Activated CD8-positive, alpha-beta T cell treated with anti-CD3 and anti-CD28 coated beads for 36 hours (primary cell): Measurements from ENCODE around the gene HSD17B1. TPM values are rescaled to one million over a fixed set of nuclear protein-coding genes. Genes with fewer than 3 reads are reported as not detected.

Experiments used
- ATAC-seq: fragments of 200-7000 bp; cut with Tn5 transposase; one replicate; pipeline ENCODE4 v1.10.0; 2021; ENCODE audit warnings: mild to moderate bottlenecking, moderate library complexity
- CTCF ChIA-PET: fragments of 350-600 bp; sonication (Branson Sonifier 250); formaldehyde crosslinking; loops from one replicate; lab custom pipeline; 2021; ENCODE audit warnings: antibody characterized with exemption; lab: Charles Lee
- POLR2A ChIA-PET: fragments of 350-600 bp; sonication (Branson Sonifier 250); formaldehyde crosslinking; loops from one replicate; lab custom pipeline; 2021; ENCODE audit warnings: antibody characterized with exemption; lab: Charles Lee
- DNase-seq: peaks from one replicate; pipeline ENCODE4 v3.0.0-alpha.2; 2020
- H3K27ac Mint-ChIP-seq: one replicate; pipeline ENCODE4 v1.8.0; 2021; ENCODE audit warnings: mild to moderate bottlenecking, mixed read lengths
- H3K27me3 Mint-ChIP-seq: one replicate; pipeline ENCODE4 v1.8.0; 2021; ENCODE audit warnings: mixed read lengths
- H3K36me3 Mint-ChIP-seq: one replicate; pipeline ENCODE4 v1.8.0; 2021; ENCODE audit warnings: low read depth, mixed read lengths
- H3K4me1 Mint-ChIP-seq: one replicate; pipeline ENCODE4 v1.8.0; 2021; ENCODE audit warnings: low read depth, mixed read lengths
- H3K4me3 Mint-ChIP-seq: one replicate; pipeline ENCODE4 v1.8.0; 2021; ENCODE audit warnings: mild to moderate bottlenecking, moderate library complexity, mixed read lengths
- H3K9me3 Mint-ChIP-seq: one replicate; pipeline ENCODE4 v1.8.0; 2021; ENCODE audit warnings: mixed read lengths
- intact Hi-C: fragments of 100-400 bp; cut with micrococcal nuclease; formaldehyde crosslinking; loops from one replicate; pipeline ENCODE4 v1.10.0; 2022
- total RNA-seq, 2 experiments: library from RNA; stranded (reverse); gene quantifications; one replicate each; pipeline ENCODE4 v1.2.3, GENCODE V29; 2021
- TF ChIP-seq, protein P1 (sequence below): fragments of 200-600 bp; IDR thresholded peaks from one replicate; pipeline ENCODE4 v1.8.0; 2022; ENCODE audit warnings: antibody characterized with exemption, mild to moderate bottlenecking

The HSD17B1 gene
- total RNA-seq, 2 experiments from 2014 or later, result 0.43 to 0.49 TPM

DNA sequence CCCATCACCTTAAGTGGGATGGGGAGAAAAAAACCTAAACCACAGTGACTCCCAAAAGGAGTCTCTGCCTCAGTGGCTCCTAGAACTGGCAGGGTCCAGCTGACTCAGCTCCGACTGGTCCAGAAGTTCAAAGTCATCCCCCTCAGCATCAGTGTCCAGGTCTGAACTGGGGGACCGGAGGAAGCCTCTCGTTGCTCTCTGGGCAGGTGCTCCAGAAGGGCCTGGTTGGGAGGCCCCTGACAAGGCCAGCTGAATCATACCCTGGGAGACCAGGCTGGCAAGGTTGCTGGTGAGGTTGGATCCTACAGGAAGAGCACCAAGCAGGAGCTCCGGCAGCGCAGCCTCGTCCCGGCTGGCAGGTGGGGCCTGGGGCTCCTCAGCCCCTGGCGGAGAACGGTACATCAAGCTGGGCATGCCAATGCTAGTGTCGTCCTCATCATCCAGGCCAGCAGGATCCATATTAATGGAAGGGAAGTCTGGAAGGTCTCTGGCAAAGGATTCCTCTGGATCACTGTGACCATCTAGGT lies 29.1 kb downstream of the HSD17B1 start:
- Mint-ChIP-seq H3K4me1 (peaks cover 12% of the 10 kb centered on the region), H3K9me3 (no peaks in the 10 kb centered on the region), H3K27ac (no peak overlapping the region), H3K27me3 (no peaks in the 10 kb centered on the region), H3K4me3 (no peak overlapping the region), H3K36me3 (peaks cover 17% of the 10 kb centered on the region)
- intact Hi-C loops, result no loop called here
- ATAC-seq (no peak), DNase-seq (no peak)
- ChIA-PET CTCF (interaction anchor here (1.2 to 2.2 kb wide), 2 partner anchors 24 to 182 kb away, joined by 3 to 6 read pairs; no protein-coding TSS in a partner anchor), POLR2A (interaction anchor here (0.8 to 1.1 kb wide), 3 partner anchors 10 to 572 kb away, joined by 3 read pairs; no protein-coding TSS in a partner anchor)
- TF ChIP-seq, protein P1, sequence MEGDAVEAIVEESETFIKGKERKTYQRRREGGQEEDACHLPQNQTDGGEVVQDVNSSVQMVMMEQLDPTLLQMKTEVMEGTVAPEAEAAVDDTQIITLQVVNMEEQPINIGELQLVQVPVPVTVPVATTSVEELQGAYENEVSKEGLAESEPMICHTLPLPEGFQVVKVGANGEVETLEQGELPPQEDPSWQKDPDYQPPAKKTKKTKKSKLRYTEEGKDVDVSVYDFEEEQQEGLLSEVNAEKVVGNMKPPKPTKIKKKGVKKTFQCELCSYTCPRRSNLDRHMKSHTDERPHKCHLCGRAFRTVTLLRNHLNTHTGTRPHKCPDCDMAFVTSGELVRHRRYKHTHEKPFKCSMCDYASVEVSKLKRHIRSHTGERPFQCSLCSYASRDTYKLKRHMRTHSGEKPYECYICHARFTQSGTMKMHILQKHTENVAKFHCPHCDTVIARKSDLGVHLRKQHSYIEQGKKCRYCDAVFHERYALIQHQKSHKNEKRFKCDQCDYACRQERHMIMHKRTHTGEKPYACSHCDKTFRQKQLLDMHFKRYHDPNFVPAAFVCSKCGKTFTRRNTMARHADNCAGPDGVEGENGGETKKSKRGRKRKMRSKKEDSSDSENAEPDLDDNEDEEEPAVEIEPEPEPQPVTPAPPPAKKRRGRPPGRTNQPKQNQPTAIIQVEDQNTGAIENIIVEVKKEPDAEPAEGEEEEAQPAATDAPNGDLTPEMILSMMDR, result no peak

DNA sequence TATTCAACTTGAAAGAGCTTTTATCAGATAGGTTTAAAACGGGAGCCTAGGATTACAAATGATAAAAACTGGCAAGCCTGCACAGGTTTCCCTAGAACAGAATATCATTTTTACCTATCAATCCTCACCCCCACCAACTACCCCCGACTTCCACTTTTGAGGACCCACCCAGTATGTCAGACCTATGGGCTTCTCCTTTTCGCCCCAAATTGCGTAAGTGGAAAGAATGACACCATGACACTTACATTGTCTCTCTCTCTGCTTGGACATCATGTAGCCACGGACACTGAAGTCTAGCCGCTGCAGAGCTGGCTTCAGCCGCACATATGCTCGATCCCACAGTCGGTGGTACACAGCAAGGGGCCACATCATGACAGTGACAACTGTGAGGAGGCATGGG lies 32.2 kb downstream of the HSD17B1 start:
- ATAC-seq (no peak), DNase-seq (no peak)
- Mint-ChIP-seq H3K27ac (peak overlapping the region; percentile 7), H3K27me3 (no peaks in the 10 kb centered on the region), H3K9me3 (no peaks in the 10 kb centered on the region), H3K4me1 (no peaks in the 10 kb centered on the region), H3K4me3 (no peak overlapping the region), H3K36me3 (peaks cover 8% of the 10 kb centered on the region)
- TF ChIP-seq, protein P1, result no peak
- ChIA-PET POLR2A (no interaction called here), CTCF (interaction anchor here (1.1 to 1.3 kb wide), 2 partner anchors 16 to 179 kb away, joined by 3 read pairs; no protein-coding TSS in a partner anchor)
- intact Hi-C loops, result no loop called here

DNA sequence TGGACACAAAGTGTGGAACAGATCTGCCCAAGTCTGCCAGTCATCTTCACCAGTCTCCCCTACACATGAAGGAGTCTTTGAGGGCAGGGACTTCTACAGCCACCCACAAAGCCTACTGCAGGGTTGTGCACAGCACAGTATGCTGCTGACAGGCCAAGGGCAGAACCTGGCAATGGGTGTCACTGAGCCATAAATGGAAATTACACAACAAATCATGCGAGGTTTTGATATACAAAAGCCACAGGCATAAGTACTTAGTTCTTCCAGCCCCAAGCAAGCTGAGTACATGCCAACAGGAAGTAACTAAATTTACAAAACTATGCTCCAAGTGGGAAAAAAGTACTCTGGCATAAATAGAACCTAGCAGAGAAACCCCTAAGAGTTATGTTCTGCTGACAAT lies 32.6 kb downstream of the HSD17B1 start:
- no peaks in the 10 kb centered on the region for H3K9me3 Mint-ChIP-seq
- H3K4me3 Mint-ChIP-seq, result no peak overlapping the region
- no peak for DNase-seq
- intact Hi-C loops, result no loop called here
- H3K4me1 Mint-ChIP-seq, result no peaks in the 10 kb centered on the region
- ChIA-PET CTCF (interaction anchor here (1.3 kb wide), 1 partner anchor 178 kb away, joined by 3 read pairs; no protein-coding TSS in a partner anchor), POLR2A (no interaction called here)
- H3K36me3 Mint-ChIP-seq, result peaks cover 8% of the 10 kb centered on the region
- TF ChIP-seq, protein P1, result no peak
- no peak overlapping the region for H3K27ac Mint-ChIP-seq
- no peaks in the 10 kb centered on the region for H3K27me3 Mint-ChIP-seq
- no peak for ATAC-seq

DNA sequence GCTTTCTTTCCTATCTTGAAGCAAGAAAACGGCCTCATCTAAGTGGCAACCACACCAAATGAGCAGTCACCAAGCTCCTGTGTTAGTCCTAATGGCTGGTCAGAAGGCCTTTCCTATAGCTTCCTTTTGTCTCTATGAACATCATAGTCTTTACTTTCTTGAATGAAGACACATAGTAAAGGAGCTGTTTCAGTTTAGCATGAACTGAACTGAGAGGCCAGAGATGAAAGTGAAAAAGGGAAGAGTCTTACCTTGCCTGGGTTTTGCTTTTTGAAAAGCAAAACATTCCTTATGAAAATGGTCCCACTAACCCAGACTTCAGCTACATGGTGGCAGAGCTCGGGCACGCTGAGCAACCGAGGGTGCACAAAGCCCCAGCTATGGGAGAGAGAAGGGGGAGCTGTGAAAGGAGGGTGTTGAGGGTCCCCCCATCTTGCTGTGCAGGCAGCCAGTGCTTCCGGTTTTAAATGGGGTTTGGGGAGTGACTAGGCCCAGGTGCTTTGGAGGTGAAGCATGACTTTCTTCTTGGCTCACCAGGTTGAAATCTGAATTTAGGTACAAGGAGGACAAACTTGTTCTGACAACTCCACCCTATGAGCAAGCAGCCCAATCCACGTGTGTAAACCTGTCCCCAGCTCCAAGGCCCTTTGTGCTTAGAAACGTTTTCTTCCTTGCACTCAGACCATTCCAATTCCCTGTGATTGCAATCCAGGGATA lies 33.9 kb downstream of the HSD17B1 start:
- Mint-ChIP-seq H3K4me3 (no peak overlapping the region), H3K9me3 (no peaks in the 10 kb centered on the region), H3K27me3 (no peaks in the 10 kb centered on the region), H3K36me3 (peaks cover 13% of the 10 kb centered on the region), H3K4me1 (peaks cover 2% of the 10 kb centered on the region), H3K27ac (peak overlapping the region; percentile 72)
- TF ChIP-seq, protein P1, result no peak
- DNase-seq, result no peak
- intact Hi-C loops, result no loop called here
- POLR2A ChIA-PET, result interaction anchor here (0.9 to 1.2 kb wide), 2 partner anchors 9 to 294 kb away, joined by 3 to 4 read pairs; partner anchors contain the start of gene PSMC3IP
- CTCF ChIA-PET, result interaction anchor here (1.0 to 4.8 kb wide), 5 partner anchors 8 to 234 kb away, joined by 3 to 47 read pairs (median 3); partner anchors contain the start of genes PSMC3IP, RETREG3 and TUBG1
- ATAC-seq, result no peak
